ENCODE data around the gene TANC1.

DNA sequence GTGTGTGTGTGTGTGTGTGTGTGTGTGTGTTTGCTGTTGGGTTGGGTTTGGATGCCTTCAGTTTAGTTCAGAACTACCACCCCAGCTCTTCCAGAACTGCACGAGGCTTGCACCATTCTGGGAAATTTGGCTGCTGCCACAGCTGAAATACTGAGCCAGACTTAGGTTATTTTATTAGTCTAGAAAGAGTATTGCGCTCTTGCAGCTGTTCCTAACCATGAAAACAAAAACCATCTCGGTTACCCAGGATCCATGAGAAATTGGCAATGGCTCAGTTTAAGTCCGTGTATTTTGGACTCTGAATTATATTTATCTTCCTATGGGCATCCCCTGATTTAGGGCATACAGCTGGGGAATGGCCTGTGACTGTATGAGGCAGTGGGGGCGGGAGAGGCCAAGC, 83.2 kb downstream of the TANC1 start:
- TF ChIP-seq, protein P1, sequence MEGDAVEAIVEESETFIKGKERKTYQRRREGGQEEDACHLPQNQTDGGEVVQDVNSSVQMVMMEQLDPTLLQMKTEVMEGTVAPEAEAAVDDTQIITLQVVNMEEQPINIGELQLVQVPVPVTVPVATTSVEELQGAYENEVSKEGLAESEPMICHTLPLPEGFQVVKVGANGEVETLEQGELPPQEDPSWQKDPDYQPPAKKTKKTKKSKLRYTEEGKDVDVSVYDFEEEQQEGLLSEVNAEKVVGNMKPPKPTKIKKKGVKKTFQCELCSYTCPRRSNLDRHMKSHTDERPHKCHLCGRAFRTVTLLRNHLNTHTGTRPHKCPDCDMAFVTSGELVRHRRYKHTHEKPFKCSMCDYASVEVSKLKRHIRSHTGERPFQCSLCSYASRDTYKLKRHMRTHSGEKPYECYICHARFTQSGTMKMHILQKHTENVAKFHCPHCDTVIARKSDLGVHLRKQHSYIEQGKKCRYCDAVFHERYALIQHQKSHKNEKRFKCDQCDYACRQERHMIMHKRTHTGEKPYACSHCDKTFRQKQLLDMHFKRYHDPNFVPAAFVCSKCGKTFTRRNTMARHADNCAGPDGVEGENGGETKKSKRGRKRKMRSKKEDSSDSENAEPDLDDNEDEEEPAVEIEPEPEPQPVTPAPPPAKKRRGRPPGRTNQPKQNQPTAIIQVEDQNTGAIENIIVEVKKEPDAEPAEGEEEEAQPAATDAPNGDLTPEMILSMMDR (IDR thresholded peaks at IDR 0.05), result no peak
- TF ChIP-seq CEBPB (IDR thresholded peaks at IDR 0.05) (no peak), SMC3 (IDR thresholded peaks at IDR 0.05) (no peak), NPAS2 (CRISPR knock-in tag; IDR thresholded peaks at IDR 0.05; ENCODE audit: borderline replicate concordance) (no peak), ZC3H11A (IDR thresholded peaks at IDR 0.05) (no peak), RFX5 (IDR thresholded peaks at IDR 0.05) (no peak), HDAC2 (IDR thresholded peaks at IDR 0.05) (no peak), POLR2A (IDR thresholded peaks at IDR 0.05; ENCODE audit: low read length) (no peak), MAZ (IDR thresholded peaks at IDR 0.05; ENCODE audit: borderline replicate concordance, low read depth, low read length) (no peak), BHLHE40 (IDR thresholded peaks at IDR 0.05; ENCODE audit: low read depth, low read length) (no peak)
- TF ChIP-seq, protein P2, sequence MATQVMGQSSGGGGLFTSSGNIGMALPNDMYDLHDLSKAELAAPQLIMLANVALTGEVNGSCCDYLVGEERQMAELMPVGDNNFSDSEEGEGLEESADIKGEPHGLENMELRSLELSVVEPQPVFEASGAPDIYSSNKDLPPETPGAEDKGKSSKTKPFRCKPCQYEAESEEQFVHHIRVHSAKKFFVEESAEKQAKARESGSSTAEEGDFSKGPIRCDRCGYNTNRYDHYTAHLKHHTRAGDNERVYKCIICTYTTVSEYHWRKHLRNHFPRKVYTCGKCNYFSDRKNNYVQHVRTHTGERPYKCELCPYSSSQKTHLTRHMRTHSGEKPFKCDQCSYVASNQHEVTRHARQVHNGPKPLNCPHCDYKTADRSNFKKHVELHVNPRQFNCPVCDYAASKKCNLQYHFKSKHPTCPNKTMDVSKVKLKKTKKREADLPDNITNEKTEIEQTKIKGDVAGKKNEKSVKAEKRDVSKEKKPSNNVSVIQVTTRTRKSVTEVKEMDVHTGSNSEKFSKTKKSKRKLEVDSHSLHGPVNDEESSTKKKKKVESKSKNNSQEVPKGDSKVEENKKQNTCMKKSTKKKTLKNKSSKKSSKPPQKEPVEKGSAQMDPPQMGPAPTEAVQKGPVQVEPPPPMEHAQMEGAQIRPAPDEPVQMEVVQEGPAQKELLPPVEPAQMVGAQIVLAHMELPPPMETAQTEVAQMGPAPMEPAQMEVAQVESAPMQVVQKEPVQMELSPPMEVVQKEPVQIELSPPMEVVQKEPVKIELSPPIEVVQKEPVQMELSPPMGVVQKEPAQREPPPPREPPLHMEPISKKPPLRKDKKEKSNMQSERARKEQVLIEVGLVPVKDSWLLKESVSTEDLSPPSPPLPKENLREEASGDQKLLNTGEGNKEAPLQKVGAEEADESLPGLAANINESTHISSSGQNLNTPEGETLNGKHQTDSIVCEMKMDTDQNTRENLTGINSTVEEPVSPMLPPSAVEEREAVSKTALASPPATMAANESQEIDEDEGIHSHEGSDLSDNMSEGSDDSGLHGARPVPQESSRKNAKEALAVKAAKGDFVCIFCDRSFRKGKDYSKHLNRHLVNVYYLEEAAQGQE (IDR thresholded peaks at IDR 0.05), result no peak
- TF ChIP-seq, protein P3, sequence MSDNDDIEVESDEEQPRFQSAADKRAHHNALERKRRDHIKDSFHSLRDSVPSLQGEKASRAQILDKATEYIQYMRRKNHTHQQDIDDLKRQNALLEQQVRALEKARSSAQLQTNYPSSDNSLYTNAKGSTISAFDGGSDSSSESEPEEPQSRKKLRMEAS (IDR thresholded peaks at IDR 0.05), result no peak
- TF ChIP-seq, protein P4, sequence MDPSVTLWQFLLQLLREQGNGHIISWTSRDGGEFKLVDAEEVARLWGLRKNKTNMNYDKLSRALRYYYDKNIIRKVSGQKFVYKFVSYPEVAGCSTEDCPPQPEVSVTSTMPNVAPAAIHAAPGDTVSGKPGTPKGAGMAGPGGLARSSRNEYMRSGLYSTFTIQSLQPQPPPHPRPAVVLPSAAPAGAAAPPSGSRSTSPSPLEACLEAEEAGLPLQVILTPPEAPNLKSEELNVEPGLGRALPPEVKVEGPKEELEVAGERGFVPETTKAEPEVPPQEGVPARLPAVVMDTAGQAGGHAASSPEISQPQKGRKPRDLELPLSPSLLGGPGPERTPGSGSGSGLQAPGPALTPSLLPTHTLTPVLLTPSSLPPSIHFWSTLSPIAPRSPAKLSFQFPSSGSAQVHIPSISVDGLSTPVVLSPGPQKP (IDR thresholded peaks at IDR 0.05; ENCODE audit: low read depth, low read length), result no peak

All from A549 (cell line).